Sigmoid colon (tissue), 7 donors: ENCODE data around the gene DSCAM. TPM values are rescaled to one million over a fixed set of nuclear protein-coding genes. Genes with fewer than 3 reads are reported as not detected.

Source experiments
- DNase-seq: peaks from one replicate; pipeline ENCODE4 v3.0.0-alpha.2; 2019
- H3K27ac ChIP-seq, 4 donors: fragments of 200-600 bp; sonication (generic); one replicate each; pipeline ENCODE4 v1.5.1; 2016 to 2019; ENCODE audit warnings: mild to moderate bottlenecking in 1 of 4
- H3K27me3 ChIP-seq, 3 donors: fragments of 200-600 bp; sonication (generic); one replicate each; pipeline ENCODE4 v1.5.1; 2019; ENCODE audit warnings: mild to moderate bottlenecking in 1 of 3
- H3K36me3 ChIP-seq, 4 donors: fragments of 200-600 bp; sonication (generic); one replicate each; pipeline ENCODE4 v1.5.1; 2016 to 2019
- H3K4me1 ChIP-seq, 4 donors: fragments of 200-600 bp; sonication (generic); one replicate each; pipeline ENCODE4 v1.5.1; 2017 to 2019
- H3K4me3 ChIP-seq, 4 donors: fragments of 200-600 bp; sonication (generic); one replicate each; pipeline ENCODE4 v1.5.1; 2017 to 2019; ENCODE audit warnings: mild to moderate bottlenecking in 2 of 4, moderate library complexity in 1 of 4
- H3K9me3 ChIP-seq, 4 donors: fragments of 200-600 bp in 3 of 4; sonication (generic) in 3 of 4; one replicate each; pipeline versions ENCODE4 v1.5.1 to v1.6.1; 2013 to 2019
- CTCF ChIP-seq, 4 experiments: fragments of 450-650 bp in 3 of 4; fragments of 200-600 bp in 1 of 4; IDR thresholded peaks; one replicate each; pipeline ENCODE4 v1.5.1; 2016 to 2019; ENCODE audit warnings: antibody characterized with exemption in 4 of 4, mild to moderate bottlenecking in 3 of 4, moderate library complexity in 2 of 4
- EP300 ChIP-seq, 4 donors: sonication (generic); formaldehyde crosslinking; IDR thresholded peaks; one replicate each; pipeline ENCODE4 v1.6.1; 2017; ENCODE audit warnings: antibody characterized with exemption in 4 of 4
- POLR2A ChIP-seq, 2 donors: fragments of 450-650 bp; IDR thresholded peaks; one replicate each; pipeline ENCODE4 v1.6.1; 2016; ENCODE audit warnings: antibody characterized with exemption in 2 of 2, mild to moderate bottlenecking in 2 of 2, moderate library complexity in 2 of 2
- POLR2AphosphoS5 ChIP-seq, 4 donors: sonication (generic); formaldehyde crosslinking; IDR thresholded peaks; one replicate each; pipeline ENCODE4 v1.6.1; 2017; ENCODE audit warnings: antibody characterized with exemption in 4 of 4
- WGBS, 2 donors: extraction: QIAGEN DNeasy Blood & Tissue Kit; methylation state at CpG; one replicate each; pipeline ENCODE4 v1.1.7; 2013; 5-methylcytosine and 5-hydroxymethylcytosine counted together
- intact Hi-C: fragments of 100-400 bp; cut with DNase I; formaldehyde crosslinking; loops from one replicate; pipeline ENCODE4 v1.15.1; 2023
- polyA plus RNA-seq, 3 donors: library from polyadenylated mRNA; stranded (reverse); fragments of 200-250 nt; gene quantifications; one replicate each; pipeline ENCODE4 v1.2.3, GENCODE V29; 2013
- total RNA-seq, 4 donors: library from RNA; depleted of rRNA; stranded (reverse); fragments of >200 nt; gene quantifications; one replicate each; pipeline ENCODE4 v1.1.0, GENCODE V29; 2016
- donor health status: healthy with polysubstance abuse.
- donor health status: Bipolar disorder and iron deficiency.
- donor health status: healthy.

Gene DSCAM
- total and polyA plus RNA-seq, 7 donors = 0.17 to 0.55 (median 0.33) TPM; not detected in 2

DNA sequence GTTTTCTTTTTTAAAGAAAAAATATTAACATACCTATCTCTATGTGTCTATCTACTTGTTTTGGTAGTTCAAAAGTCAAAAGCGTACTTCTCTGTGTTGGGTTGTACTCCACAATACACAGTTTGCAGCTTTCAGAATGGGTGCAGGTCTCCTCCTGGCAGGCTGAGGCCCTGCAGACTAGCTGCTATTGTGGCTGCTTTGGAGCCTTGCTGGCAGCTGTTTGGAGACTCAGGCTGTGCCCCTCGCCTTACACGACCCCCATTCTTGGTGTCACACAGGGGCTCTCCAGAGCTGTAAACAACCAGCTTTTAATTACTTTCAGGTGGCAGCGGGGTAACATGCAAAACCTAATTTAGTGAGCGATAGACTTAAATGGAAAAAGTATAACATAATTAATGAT is 160.4 kb downstream of the DSCAM start:
- Histone ChIP-seq H3K27ac (no peak overlapping the region), H3K4me3 (no peak overlapping the region), H3K27me3 (no peaks in the 10 kb centered on the region), H3K36me3 (no peaks in the 10 kb centered on the region), H3K9me3 (peaks cover 0 to 3% (median 0%) of the 10 kb centered on the region in 4 donors), H3K4me1 (no peaks in the 10 kb centered on the region)
- no peak for DNase-seq
- TF ChIP-seq POLR2AphosphoS5 (IDR thresholded peaks at IDR 0.05) (no peak), CTCF (IDR thresholded peaks at IDR 0.05) (no peak), POLR2A (IDR thresholded peaks at IDR 0.05) (no peak), EP300 (IDR thresholded peaks at IDR 0.05) (no peak)
- WGBS, 2 donors = 85 to 86% methylated on average over 5 of the region's 5 CpGs
- intact Hi-C loops = no loop called here

GRCh38 chr21:40685141-40685540 is 161.8 kb downstream of the DSCAM start:
- Histone ChIP-seq H3K4me1 (no peaks in the 10 kb centered on the region), H3K9me3 (peaks cover 0 to 3% (median 0%) of the 10 kb centered on the region in 4 donors), H3K4me3 (no peak overlapping the region), H3K36me3 (no peaks in the 10 kb centered on the region), H3K27me3 (no peaks in the 10 kb centered on the region), H3K27ac (no peak overlapping the region)
- no peak for DNase-seq
- intact Hi-C loops = no loop called here
- TF ChIP-seq POLR2AphosphoS5 (IDR thresholded peaks at IDR 0.05) = no peak
- no peak for TF ChIP-seq POLR2A (IDR thresholded peaks at IDR 0.05)
- TF ChIP-seq EP300 (IDR thresholded peaks at IDR 0.05) = no peak
- TF ChIP-seq CTCF (IDR thresholded peaks at IDR 0.05) = no peak
- WGBS, 2 donors = 73 to 83% methylated on average over 3 of the region's 3 CpGs

DNA sequence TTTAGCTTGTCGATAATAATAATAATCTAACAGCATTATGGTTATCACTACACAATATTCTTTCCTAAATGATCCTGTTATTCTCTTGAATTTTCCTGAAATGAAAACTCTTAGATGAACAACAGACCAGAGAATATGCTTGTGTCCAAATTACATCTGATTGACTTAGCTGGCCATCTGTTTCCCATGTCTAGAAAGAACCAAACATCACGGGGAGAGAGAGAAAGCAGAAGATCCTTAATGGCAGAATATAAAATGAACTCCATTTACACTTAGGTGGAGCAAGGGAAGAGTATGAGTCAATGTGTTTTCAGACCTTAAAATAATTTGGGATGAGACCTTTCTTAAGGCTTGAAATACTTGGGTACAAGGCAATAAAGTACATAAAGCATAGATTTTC is 162.2 kb downstream of the DSCAM start:
- no peak for DNase-seq
- Histone ChIP-seq H3K9me3 (peaks cover 0 to 3% (median 0%) of the 10 kb centered on the region in 4 donors), H3K27ac (no peak overlapping the region), H3K36me3 (no peaks in the 10 kb centered on the region), H3K4me3 (no peak overlapping the region), H3K27me3 (no peaks in the 10 kb centered on the region), H3K4me1 (no peaks in the 10 kb centered on the region)
- no peak for TF ChIP-seq POLR2AphosphoS5 (IDR thresholded peaks at IDR 0.05)
- no peak for TF ChIP-seq CTCF (IDR thresholded peaks at IDR 0.05)
- TF ChIP-seq EP300 (IDR thresholded peaks at IDR 0.05) = no peak
- no peak for TF ChIP-seq POLR2A (IDR thresholded peaks at IDR 0.05)
- intact Hi-C loops = no loop called here
- WGBS, 2 donors = 83% methylated on average over 2 of the region's 2 CpGs

DNA sequence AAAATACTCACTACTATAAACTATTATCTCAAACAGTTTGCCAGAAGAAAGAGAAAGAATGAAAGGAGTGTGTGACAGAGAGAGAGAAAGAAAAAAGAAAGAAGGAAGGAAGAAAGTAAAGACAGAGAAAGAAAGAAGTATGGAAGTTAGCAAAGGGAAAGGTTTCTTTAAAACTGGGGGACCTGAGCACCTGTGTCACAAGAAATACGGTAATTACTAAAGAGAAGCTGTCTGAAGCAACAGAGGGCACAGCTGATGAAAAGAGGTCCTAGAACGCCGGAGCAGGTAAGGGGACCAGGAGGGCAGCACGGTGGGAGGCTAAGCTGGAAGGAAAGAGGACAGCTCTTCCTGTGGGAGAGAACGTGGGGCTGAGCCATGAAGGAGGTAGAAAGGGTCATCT is 163.6 kb downstream of the DSCAM start:
- Histone ChIP-seq H3K4me3 (no peak overlapping the region), H3K27ac (no peak overlapping the region), H3K9me3 (peaks cover 0 to 3% (median 0%) of the 10 kb centered on the region in 4 donors), H3K4me1 (no peaks in the 10 kb centered on the region), H3K27me3 (no peaks in the 10 kb centered on the region), H3K36me3 (no peaks in the 10 kb centered on the region)
- no peak for DNase-seq
- TF ChIP-seq CTCF (IDR thresholded peaks at IDR 0.05) (no peak), EP300 (IDR thresholded peaks at IDR 0.05) (no peak), POLR2A (IDR thresholded peaks at IDR 0.05) (no peak), POLR2AphosphoS5 (IDR thresholded peaks at IDR 0.05) (no peak)
- intact Hi-C loops = no loop called here
- WGBS, 2 donors = 76 to 81% methylated on average over 5 of the region's 5 CpGs

GRCh38 chr21:40681164-40681859 is 165.6 kb downstream of the DSCAM start:
- H3K27ac ChIP-seq = no peak overlapping the region
- WGBS, 2 donors = 79 to 81% methylated on average over 9 of the region's 9 CpGs
- peaks cover 0 to 3% (median 0%) of the 10 kb centered on the region in 4 donors for H3K9me3 ChIP-seq
- TF ChIP-seq POLR2AphosphoS5 (IDR thresholded peaks at IDR 0.05) (no peak), POLR2A (IDR thresholded peaks at IDR 0.05) (no peak), EP300 (IDR thresholded peaks at IDR 0.05) (no peak), CTCF (IDR thresholded peaks at IDR 0.05) (no peak)
- no peaks in the 10 kb centered on the region for H3K4me1 ChIP-seq
- H3K4me3 ChIP-seq = no peak overlapping the region
- intact Hi-C loops = no loop called here
- DNase-seq = no peak
- H3K36me3 ChIP-seq = no peaks in the 10 kb centered on the region
- no peaks in the 10 kb centered on the region for H3K27me3 ChIP-seq
